GM18951 (cell line): ENCODE data around the gene GALR2.
"Not testable (repeated sequence)": the region's sequence is repeated elsewhere in the genome, so short reads cannot be mapped to it uniquely, and the experiment has no call there.

Experiments used
- POLR2A ChIP-seq: IDR thresholded peaks from 4 replicates; pipeline ENCODE4 v1.6.1; 2011; ENCODE audit warnings: mild to moderate bottlenecking; ENCODE audit not compliant: insufficient read length, insufficient read depth; ENCODE audit errors: extremely low read depth
- in situ Hi-C: fragments of 300-500 bp; cut with MboI; formaldehyde crosslinking; loops from one replicate; pipeline ENCODE4 v1.12.0; 2022; ENCODE audit warnings: low sequenced_read_pairs, mixed read lengths, inconsistent platforms; ENCODE audit not compliant: unreplicated experiment

The GALR2 gene

DNA sequence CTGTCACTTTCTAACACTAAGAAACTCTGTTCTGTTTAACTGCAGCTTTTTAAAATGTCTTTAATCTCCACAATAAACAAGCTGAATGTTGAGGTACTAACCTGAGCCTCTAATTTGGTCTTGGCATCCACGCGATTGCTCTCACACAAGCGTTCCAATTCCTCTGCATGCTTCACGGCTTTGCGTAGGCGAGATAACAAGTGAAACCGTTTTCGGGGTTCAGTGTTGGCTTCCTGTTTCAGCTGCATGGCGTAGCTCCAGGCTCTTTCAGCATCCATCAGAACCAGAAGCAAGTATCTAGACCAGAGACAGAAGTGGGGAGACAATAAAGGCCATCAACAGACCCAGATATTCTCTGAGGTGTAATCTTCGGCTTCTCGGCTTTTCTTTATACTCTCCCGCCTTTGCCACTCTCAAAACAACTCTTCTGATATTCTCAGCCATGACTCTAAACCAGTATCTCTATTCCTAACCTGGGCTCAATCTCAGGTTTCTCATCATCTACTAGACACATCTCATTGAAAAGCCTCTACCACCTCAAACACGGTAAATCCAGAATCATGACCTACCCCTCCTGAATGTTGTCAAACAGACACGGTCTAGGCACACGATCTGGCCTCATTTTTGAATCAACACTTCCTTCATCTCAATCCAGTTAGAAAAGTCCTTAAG is 10.6 kb upstream of the GALR2 start:
- in situ Hi-C loops: no loop called here
- TF ChIP-seq POLR2A: no peak

GRCh38 chr17:76065775-76066174 is 8.8 kb upstream of the GALR2 start:
- TF ChIP-seq POLR2A: no peak
- in situ Hi-C loops: no loop called here

DNA sequence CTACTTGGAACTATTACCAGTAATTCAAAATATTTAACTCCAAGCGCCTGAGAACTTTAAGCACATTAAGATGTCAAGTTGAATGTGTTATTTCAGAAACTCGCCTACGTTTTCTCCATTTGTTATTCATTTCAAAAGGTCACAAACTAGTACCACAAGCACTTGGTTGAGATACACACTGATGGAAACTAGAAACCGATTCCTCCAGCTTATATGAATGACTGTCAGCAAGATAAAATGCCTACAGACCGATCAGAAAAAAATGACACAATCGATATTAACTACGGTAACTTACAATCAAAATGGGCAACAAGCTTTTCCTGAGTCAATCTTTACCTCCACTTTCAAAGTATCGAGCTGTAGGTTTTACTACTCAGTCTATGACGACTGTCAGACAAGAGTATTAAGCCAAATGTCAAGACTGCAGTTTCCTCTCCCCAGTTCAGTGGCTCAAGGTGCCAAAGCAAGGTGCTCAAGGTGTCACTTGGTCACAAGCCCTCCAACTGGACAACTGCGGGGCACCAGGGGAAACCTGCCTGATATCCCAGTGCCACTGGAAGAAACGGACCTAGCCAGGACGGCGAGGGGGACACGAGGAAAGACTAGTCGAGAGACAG is 2.9 kb upstream of the GALR2 start:
- in situ Hi-C loops: no loop called here
- no peak for TF ChIP-seq POLR2A

GRCh38 chr17:76072148-76072858 is 2.3 kb upstream of the GALR2 start, which contains the start of gene SRP68:
Gene SRP68, minus strand, starts transcription at chr17:76072517. Its CDS starts 26 bp downstream, at chr17:76072491.
- peak; percentile 91 for TF ChIP-seq POLR2A
- in situ Hi-C loops: no loop called here

- TF ChIP-seq POLR2A: no peak
- in situ Hi-C loops: no loop called here
Measured at GRCh38 chr17:76075364-76076145, 974 bp downstream of the GALR2 start.

DNA sequence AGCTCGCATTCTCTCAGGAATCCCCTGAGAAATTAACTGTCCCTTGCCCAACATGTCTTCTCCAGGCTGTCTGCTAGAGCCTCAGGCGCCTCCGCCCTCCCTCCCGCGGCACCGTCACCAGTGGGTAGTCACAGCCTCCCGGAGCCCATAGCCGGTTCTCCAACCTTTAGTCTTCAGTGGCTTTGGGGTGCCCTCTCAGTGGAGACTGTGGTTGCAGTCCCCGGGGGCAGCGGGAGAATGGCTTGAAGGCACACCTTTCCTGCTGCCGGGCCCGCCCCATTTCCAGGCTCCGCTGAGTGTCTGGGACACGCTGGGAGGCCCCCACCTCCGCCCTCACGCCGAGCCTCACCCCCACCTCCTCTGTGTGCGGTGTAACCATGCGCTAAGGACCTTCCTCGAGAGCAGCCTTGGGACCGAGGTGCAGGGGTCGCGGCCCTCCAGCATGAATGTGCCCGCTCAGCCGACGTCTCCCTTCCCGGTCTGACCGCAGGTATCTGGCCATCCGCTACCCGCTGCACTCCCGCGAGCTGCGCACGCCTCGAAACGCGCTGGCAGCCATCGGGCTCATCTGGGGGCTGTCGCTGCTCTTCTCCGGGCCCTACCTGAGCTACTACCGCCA is 1.7 kb downstream of the GALR2 start:
- TF ChIP-seq POLR2A: no peak
- in situ Hi-C loops: no loop called here

DNA sequence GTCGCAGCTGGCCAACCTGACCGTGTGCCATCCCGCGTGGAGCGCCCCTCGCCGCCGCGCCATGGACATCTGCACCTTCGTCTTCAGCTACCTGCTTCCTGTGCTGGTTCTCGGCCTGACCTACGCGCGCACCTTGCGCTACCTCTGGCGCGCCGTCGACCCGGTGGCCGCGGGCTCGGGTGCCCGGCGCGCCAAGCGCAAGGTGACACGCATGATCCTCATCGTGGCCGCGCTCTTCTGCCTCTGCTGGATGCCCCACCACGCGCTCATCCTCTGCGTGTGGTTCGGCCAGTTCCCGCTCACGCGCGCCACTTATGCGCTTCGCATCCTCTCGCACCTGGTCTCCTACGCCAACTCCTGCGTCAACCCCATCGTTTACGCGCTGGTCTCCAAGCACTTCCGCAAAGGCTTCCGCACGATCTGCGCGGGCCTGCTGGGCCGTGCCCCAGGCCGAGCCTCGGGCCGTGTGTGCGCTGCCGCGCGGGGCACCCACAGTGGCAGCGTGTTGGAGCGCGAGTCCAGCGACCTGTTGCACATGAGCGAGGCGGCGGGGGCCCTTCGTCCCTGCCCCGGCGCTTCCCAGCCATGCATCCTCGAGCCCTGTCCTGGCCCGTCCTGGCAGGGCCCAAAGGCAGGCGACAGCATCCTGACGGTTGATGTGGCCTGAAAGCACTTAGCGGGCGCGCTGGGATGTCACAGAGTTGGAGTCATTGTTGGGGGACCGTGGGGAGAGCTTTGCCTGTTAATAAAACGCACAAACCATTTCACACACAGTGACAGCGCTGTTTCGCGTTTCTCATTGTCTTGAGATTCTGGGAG is 2.4 kb downstream of the GALR2 start:
- in situ Hi-C loops: no loop called here
- TF ChIP-seq POLR2A: no peak

- no peak for TF ChIP-seq POLR2A
- in situ Hi-C loops: no loop called here
Measured at GRCh38 chr17:76077584-76078110, 3.1 kb downstream of the GALR2 start.

- in situ Hi-C loops: not testable (repeated sequence)
Measured at GRCh38 chr17:76078370-76078769, 3.8 kb downstream of the GALR2 start.

DNA sequence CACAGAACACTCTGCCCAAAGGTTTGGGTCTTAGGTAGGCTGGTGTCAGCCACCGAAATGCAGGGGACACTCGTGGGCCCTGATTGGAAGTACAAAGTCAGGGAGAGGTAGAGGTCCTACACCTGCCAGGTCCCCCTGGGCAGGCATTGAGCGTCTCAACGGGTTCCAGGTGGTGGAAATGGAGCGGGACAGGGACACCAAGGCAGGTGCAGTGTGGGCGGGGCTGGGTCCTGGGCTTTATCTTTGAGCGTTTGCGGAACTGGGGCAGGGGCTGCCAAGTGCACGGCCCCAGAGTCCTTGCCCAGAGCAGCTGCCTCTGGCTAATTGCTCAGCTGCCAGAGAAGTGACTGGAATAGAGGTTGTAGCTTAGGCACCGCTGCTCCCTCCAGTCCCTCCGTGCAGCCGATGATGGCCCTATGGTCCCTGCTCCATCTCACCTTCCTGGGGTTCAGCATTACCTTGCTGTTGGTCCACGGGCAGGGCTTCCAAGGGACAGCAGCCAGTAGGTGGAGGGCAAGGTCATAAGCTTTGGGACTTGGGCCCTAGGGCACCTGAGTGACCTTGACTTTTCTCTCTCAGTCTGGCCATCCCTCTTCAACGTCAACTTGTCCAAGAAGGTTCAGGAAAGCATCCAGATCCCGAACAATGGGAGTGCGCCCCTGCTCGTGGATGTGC is 4.4 kb downstream of the GALR2 start, which contains the start of gene ZACN:
TSS of gene ZACN (plus strand) at position 323 of the 675 bp plus-strand sequence. CDS start at position 406, 83 bp downstream.
- in situ Hi-C loops: no loop called here
- TF ChIP-seq POLR2A: no peak

- in situ Hi-C loops: no loop called here
- TF ChIP-seq POLR2A: peak; percentile 16
Measured at GRCh38 chr17:76079535-76079955, 5.0 kb downstream of the GALR2 start.
